Endodermal cell (in vitro differentiated cells): ENCODE measurements around the gene CSH2. TPM values are rescaled to one million over a fixed set of nuclear protein-coding genes. Genes with fewer than 3 reads are reported as not detected.
"Not testable (repeated sequence)": the region's sequence is repeated elsewhere in the genome, so short reads cannot be mapped to it uniquely, and the experiment has no call there.

ENCODE experiments used
- DNase-seq: peaks from one replicate; pipeline ENCODE4 v3.0.0-alpha.2; 2017
- H3K27ac ChIP-seq: 2 replicates; pipeline ENCODE4 v1.5.1; 2013; ENCODE audit warnings: mild to moderate bottlenecking, low read depth, low read length, moderate library complexity
- H3K27me3 ChIP-seq: 2 replicates; pipeline ENCODE4 v1.6.1; 2013; ENCODE audit warnings: mild to moderate bottlenecking, low read length, moderate library complexity; ENCODE audit not compliant: insufficient read depth, control insufficient read depth, poor library complexity, severe bottlenecking
- H3K36me3 ChIP-seq: 2 replicates; pipeline ENCODE4 v1.7.0; 2013; ENCODE audit warnings: mild to moderate bottlenecking, low read length, moderate library complexity; ENCODE audit not compliant: control insufficient read depth, insufficient read depth
- H3K4me1 ChIP-seq: one replicate; pipeline ENCODE4 v1.7.0; 2013; ENCODE audit warnings: low read length; ENCODE audit not compliant: control insufficient read depth, insufficient read depth
- H3K4me3 ChIP-seq: 2 replicates; pipeline ENCODE4 v1.5.1; 2013; ENCODE audit warnings: mild to moderate bottlenecking, low read length, moderate library complexity
- H3K9ac ChIP-seq: 2 replicates; pipeline ENCODE4 v1.6.1; 2013; ENCODE audit warnings: mild to moderate bottlenecking, low read length, moderate library complexity; ENCODE audit not compliant: poor library complexity, severe bottlenecking; ENCODE audit errors: extremely low read depth
- H3K9me3 ChIP-seq: 2 replicates; pipeline ENCODE4 v1.6.1; 2013; ENCODE audit warnings: mild to moderate bottlenecking, low read length, moderate library complexity; ENCODE audit not compliant: control insufficient read depth
- H3K27ac Mint-ChIP-seq: 2 replicates; pipeline ENCODE4 v1.8.0; 2020; ENCODE audit warnings: mixed read lengths
- H3K27me3 Mint-ChIP-seq: 2 replicates; pipeline ENCODE4 v1.8.0; 2021; ENCODE audit warnings: mild to moderate bottlenecking, mixed read lengths; ENCODE audit not compliant: insufficient read depth
- H3K36me3 Mint-ChIP-seq: 2 replicates; pipeline ENCODE4 v1.8.0; 2020; ENCODE audit warnings: low read depth, mixed read lengths
- H3K4me1 Mint-ChIP-seq: 2 replicates; pipeline ENCODE4 v1.8.0; 2020; ENCODE audit warnings: mixed read lengths
- H3K4me3 Mint-ChIP-seq: 2 replicates; pipeline ENCODE4 v1.8.0; 2020; ENCODE audit warnings: mild to moderate bottlenecking, moderate library complexity, mixed read lengths
- H3K9me3 Mint-ChIP-seq: 2 replicates; pipeline ENCODE4 v1.8.0; 2020; ENCODE audit warnings: mild to moderate bottlenecking, mixed read lengths
- WGBS, 2 experiments: methylation state at CpG; one replicate each; pipeline versions ENCODE4 v1.1.5 to v1.1.7; 2013; ENCODE audit warnings: missing lambda C conversion rate in 2 of 2, mixed read lengths in 1 of 2; ENCODE audit not compliant: insufficient coverage in 1 of 2, insufficient read length in 1 of 2; 5-methylcytosine and 5-hydroxymethylcytosine counted together
- total RNA-seq, 2 donors: library from RNA; stranded (reverse); fragmentation: NEBNext Ultra II Directional in 1 of 2; extraction: Animal tissue kit (Norgen Biotek cat#: 25700) in 1 of 2; gene quantifications; 2 replicates in 1 of 2; 3 replicates in 1 of 2; pipeline ENCODE4 v1.2.1, GENCODE V29; 2021
- TF ChIP-seq, protein P1 (sequence below): fragments of 200-600 bp; sonication (generic); conservative IDR thresholded peaks from 2 replicates; pipeline ENCODE4 v1.5.0; 2021; ENCODE audit warnings: antibody characterized with exemption, mild to moderate bottlenecking

The CSH2 gene
- total RNA-seq, 2 donors from 2014 or later: 0.57 TPM; not detected in 1

DNA sequence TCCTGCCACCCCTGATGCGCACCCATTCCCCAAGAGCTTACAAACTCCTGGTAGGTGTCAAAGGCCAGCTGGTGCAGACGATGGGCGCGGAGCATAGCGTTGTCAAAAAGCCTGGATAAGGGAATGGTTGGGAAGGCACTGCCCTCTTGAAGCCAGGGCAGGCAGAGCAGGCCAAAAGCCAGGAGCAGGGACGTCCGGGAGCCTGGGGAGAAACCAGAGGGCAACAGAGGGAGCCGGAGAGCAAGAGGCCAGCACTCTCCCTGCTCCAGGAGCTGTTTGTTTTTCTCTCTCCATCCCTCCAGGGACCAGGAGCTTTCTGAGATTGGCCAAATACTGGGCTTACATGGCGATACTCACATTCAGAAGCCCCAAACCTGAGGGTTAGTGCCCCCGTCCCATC, 44.8 kb upstream of the CSH2 start:
- H3K4me3 ChIP-seq: no peak overlapping the region
- peak; percentile 94 for DNase-seq

DNA sequence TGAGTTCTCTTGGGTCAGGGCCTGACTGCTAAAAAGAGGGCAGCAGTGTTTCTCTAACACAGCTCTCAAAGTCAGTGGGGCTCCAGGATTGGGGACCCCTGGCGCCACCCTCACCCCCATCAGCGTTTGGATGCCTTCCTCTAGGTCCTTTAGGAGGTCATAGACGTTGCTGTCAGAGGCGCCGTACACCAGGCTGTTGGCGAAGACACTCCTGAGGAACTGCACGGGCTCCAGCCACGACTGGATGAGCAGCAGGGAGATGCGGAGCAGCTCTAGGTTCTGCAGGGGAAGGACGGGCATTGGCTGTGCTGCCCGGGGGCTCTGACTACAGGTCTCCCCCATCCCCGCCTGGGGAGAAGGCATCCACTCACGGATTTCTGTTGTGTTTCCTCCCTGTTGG, 44.2 kb upstream of the CSH2 start:
- Histone ChIP-seq H3K36me3 (no peaks in the 10 kb centered on the region), H3K27me3 (no peaks in the 10 kb centered on the region), H3K9me3 (no peaks in the 10 kb centered on the region), H3K4me3 (no peak overlapping the region), H3K9ac (no peak overlapping the region), H3K4me1 (no peaks in the 10 kb centered on the region), H3K27ac (no peak overlapping the region)
- Mint-ChIP-seq H3K4me3 (no peak overlapping the region), H3K9me3 (no peaks in the 10 kb centered on the region), H3K36me3 (no peaks in the 10 kb centered on the region), H3K4me1 (peaks cover 8% of the 10 kb centered on the region), H3K27ac (no peak overlapping the region), H3K27me3 (peaks cover 16% of the 10 kb centered on the region)
- TF ChIP-seq, protein P1, sequence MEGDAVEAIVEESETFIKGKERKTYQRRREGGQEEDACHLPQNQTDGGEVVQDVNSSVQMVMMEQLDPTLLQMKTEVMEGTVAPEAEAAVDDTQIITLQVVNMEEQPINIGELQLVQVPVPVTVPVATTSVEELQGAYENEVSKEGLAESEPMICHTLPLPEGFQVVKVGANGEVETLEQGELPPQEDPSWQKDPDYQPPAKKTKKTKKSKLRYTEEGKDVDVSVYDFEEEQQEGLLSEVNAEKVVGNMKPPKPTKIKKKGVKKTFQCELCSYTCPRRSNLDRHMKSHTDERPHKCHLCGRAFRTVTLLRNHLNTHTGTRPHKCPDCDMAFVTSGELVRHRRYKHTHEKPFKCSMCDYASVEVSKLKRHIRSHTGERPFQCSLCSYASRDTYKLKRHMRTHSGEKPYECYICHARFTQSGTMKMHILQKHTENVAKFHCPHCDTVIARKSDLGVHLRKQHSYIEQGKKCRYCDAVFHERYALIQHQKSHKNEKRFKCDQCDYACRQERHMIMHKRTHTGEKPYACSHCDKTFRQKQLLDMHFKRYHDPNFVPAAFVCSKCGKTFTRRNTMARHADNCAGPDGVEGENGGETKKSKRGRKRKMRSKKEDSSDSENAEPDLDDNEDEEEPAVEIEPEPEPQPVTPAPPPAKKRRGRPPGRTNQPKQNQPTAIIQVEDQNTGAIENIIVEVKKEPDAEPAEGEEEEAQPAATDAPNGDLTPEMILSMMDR: no peak
- 86 to 92% methylated on average over 12 to 13 of the region's 13 CpGs for WGBS, 2 experiments
- DNase-seq: no peak

More for the DNA sequence above, 44.8 kb upstream of the CSH2 start:
- 48 to 73% methylated on average over 4 to 10 of the region's 10 CpGs for WGBS, 2 experiments
- no peak overlapping the region for H3K27ac Mint-ChIP-seq
- TF ChIP-seq, protein P1: peak; percentile 67
- H3K27me3 Mint-ChIP-seq: peaks cover 13% of the 10 kb centered on the region
- no peaks in the 10 kb centered on the region for H3K9me3 ChIP-seq
- no peaks in the 10 kb centered on the region for H3K9me3 Mint-ChIP-seq
- no peak overlapping the region for H3K27ac ChIP-seq
- peaks cover 8% of the 10 kb centered on the region for H3K4me1 Mint-ChIP-seq
- H3K4me1 ChIP-seq: no peaks in the 10 kb centered on the region
- H3K36me3 ChIP-seq: no peaks in the 10 kb centered on the region
- peak overlapping the region; percentile 31 for H3K4me3 Mint-ChIP-seq
- no peaks in the 10 kb centered on the region for H3K36me3 Mint-ChIP-seq
- no peak overlapping the region for H3K9ac ChIP-seq
- H3K27me3 ChIP-seq: no peaks in the 10 kb centered on the region

DNA sequence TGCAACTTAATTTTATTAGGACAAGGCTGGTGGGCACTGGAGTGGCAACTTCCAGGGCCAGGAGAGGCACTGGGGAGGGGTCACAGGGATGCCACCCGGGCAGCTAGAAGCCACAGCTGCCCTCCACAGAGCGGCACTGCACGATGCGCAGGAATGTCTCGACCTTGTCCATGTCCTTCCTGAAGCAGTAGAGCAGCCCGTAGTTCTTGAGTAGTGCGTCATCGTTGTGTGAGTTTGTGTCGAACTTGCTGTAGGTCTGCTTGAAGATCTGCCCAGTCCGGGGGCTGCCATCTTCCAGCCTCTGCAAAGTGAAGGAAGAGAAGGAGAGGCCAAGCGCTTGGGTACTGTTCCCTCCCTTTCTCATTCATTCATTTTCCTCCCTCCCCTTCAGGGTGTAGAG, 43.7 kb upstream of the CSH2 start:
- not testable (repeated sequence) for H3K4me3 ChIP-seq, H3K36me3 Mint-ChIP-seq, H3K9me3 ChIP-seq, H3K9ac ChIP-seq, H3K27ac ChIP-seq, H3K27ac Mint-ChIP-seq, H3K27me3 ChIP-seq, H3K4me1 Mint-ChIP-seq, H3K4me3 Mint-ChIP-seq, H3K4me1 ChIP-seq, H3K9me3 Mint-ChIP-seq, H3K36me3 ChIP-seq, DNase-seq
- WGBS, 2 experiments: 93 to 100% methylated on average over 4 to 10 of the region's 11 CpGs
- H3K27me3 Mint-ChIP-seq: peaks cover 16% of the 10 kb centered on the region

DNA sequence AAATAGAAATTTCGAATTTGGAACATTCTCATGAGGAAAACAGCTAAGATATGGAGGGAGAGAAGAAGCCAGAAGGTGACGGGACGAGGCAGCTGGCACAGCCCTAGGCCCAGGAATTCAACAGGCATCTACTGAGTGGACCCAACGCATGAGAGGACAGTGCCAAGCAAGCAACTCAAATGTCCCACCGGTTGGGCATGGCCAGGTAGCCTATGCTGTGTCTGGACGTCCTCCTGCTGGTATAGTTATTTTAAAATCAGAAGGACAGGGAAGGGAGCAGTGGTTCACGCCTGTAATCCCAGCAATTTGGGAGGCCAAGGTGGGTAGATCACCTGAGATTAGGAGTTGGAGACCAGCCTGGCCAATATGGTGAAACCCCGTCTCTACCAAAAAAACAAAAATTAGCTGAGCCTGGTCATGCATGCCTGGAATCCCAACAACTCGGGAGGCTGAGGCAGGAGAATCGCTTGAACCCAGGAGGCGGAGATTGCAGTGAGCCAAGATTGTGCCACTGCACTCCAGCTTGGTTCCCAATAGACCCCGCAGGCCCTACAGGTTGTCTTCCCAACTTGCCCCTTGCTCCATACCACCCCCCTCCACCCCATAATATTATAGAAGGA, 43.2 kb upstream of the CSH2 start:
- H3K36me3 Mint-ChIP-seq: no peaks in the 10 kb centered on the region
- DNase-seq: no peak
- no peaks in the 10 kb centered on the region for H3K9me3 Mint-ChIP-seq
- Histone ChIP-seq H3K4me3 (no peak overlapping the region), H3K27ac (no peak overlapping the region), H3K9me3 (no peaks in the 10 kb centered on the region), H3K4me1 (no peaks in the 10 kb centered on the region), H3K27me3 (no peaks in the 10 kb centered on the region), H3K36me3 (no peaks in the 10 kb centered on the region), H3K9ac (no peak overlapping the region)
- WGBS, 2 experiments: 91 to 93% methylated on average over 12 of the region's 12 CpGs
- TF ChIP-seq, protein P1: no peak
- peaks cover 8% of the 10 kb centered on the region for H3K4me1 Mint-ChIP-seq
- no peak overlapping the region for H3K27ac Mint-ChIP-seq
- H3K27me3 Mint-ChIP-seq: peaks cover 16% of the 10 kb centered on the region
- no peak overlapping the region for H3K4me3 Mint-ChIP-seq

DNA sequence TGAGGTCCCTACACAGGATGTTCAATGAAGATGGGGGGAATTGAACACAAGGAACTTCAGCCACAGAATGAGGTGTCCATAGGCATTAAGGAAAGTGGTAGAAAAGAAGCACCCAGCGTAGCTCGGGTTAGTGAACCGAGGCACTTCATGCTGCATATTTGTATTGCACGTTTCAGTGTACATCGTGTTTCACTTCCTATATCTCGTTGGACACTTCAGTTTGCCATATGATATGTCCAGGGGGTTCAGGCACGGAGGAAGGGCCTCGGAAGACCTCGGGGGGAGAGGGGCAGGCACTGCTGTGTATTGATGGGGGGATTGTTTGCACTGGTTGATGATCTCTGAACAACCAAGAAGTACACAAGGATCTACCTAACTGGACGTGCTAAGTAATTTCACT, 42.3 kb upstream of the CSH2 start:
- H3K4me3 ChIP-seq, H3K36me3 Mint-ChIP-seq, H3K4me1 Mint-ChIP-seq, H3K27ac Mint-ChIP-seq, H3K4me3 Mint-ChIP-seq, H3K9ac ChIP-seq, H3K27me3 ChIP-seq, H3K9me3 ChIP-seq, H3K27ac ChIP-seq, DNase-seq, H3K4me1 ChIP-seq, H3K9me3 Mint-ChIP-seq, H3K36me3 ChIP-seq: not testable (repeated sequence)
- peaks cover 21% of the 10 kb centered on the region for H3K27me3 Mint-ChIP-seq
- 92 to 93% methylated on average over 9 to 10 of the region's 10 CpGs for WGBS, 2 experiments
